Liver (tissue), 9 donors: Measurements from ENCODE around the gene ECI1. TPM values are rescaled to one million over a fixed set of nuclear protein-coding genes. Genes with fewer than 3 reads are reported as not detected.

Source experiments
- DNase-seq: peaks from one replicate; pipeline ENCODE4 v3.0.0-alpha.2; 2017; ENCODE audit warnings: low spot score
- H3K27ac ChIP-seq, 2 donors: one replicate each; pipeline ENCODE4 v1.7.0; 2013; ENCODE audit warnings: inconsistent platforms in 2 of 2, low read length in 2 of 2, control low read depth in 1 of 2, low read depth in 1 of 2, mild to moderate bottlenecking in 1 of 2
- H3K27me3 ChIP-seq, 4 donors: one replicate each; pipeline versions ENCODE4 v1.6.1 to v1.7.0; 2013; ENCODE audit warnings: low read length in 3 of 4, inconsistent platforms in 1 of 4, mild to moderate bottlenecking in 1 of 4, moderate library complexity in 1 of 4; ENCODE audit not compliant: control insufficient read depth in 4 of 4, insufficient read depth in 4 of 4
- H3K36me3 ChIP-seq, 4 donors: one replicate each; pipeline versions ENCODE4 v1.6.1 to v1.7.0; 2013; ENCODE audit warnings: low read length in 3 of 4, mild to moderate bottlenecking in 3 of 4, low read depth in 1 of 4, moderate library complexity in 1 of 4; ENCODE audit not compliant: control insufficient read depth in 4 of 4, insufficient read depth in 3 of 4
- H3K4me1 ChIP-seq, 4 donors: one replicate each; pipeline versions ENCODE4 v1.6.1 to v1.7.0; 2013; ENCODE audit warnings: low read length in 3 of 4, mild to moderate bottlenecking in 3 of 4, moderate library complexity in 1 of 4; ENCODE audit not compliant: control insufficient read depth in 4 of 4, insufficient read depth in 4 of 4
- H3K4me3 ChIP-seq, 3 donors: one replicate each; pipeline versions ENCODE4 v1.6.1 to v1.7.0; 2013; ENCODE audit warnings: low read length in 3 of 3, control low read depth in 1 of 3, low read depth in 1 of 3, mild to moderate bottlenecking in 1 of 3
- H3K9ac ChIP-seq, 2 donors: one replicate each; pipeline ENCODE4 v1.7.0; 2013; ENCODE audit warnings: low read length in 2 of 2, mild to moderate bottlenecking in 2 of 2, moderate library complexity in 2 of 2, control low read depth in 1 of 2, low read depth in 1 of 2
- H3K9me3 ChIP-seq, 4 donors: one replicate each; pipeline versions ENCODE4 v1.6.1 to v1.7.0; 2013; ENCODE audit warnings: low read length in 3 of 4; ENCODE audit not compliant: control insufficient read depth in 4 of 4
- CTCF ChIP-seq: fragments of 150-350 bp; IDR thresholded peaks from 2 replicates; pipeline ENCODE4 v1.5.1; 2017; ENCODE audit warnings: improper control_type of control experiment, low read depth, low read length; ENCODE audit not compliant: missing input control
- EGR1 ChIP-seq, 2 donors: IDR thresholded peaks; 2 replicates each; pipeline ENCODE4 v1.6.1; 2016 to 2018; ENCODE audit warnings: antibody characterized with exemption in 2 of 2, low read depth in 2 of 2
- FOXA1 ChIP-seq: IDR thresholded peaks from 2 replicates; pipeline ENCODE4 v1.6.1; 2016; ENCODE audit warnings: antibody characterized with exemption
- GABPA ChIP-seq, 2 donors: IDR thresholded peaks in 1 of 2; conservative IDR thresholded peaks in 1 of 2; 2 replicates each; pipeline ENCODE4 v1.6.1; 2016; ENCODE audit warnings: antibody characterized with exemption in 2 of 2, mild to moderate bottlenecking in 1 of 2, moderate library complexity in 1 of 2
- HNF4A ChIP-seq, 2 donors: conservative IDR thresholded peaks; 2 replicates each; pipeline ENCODE4 v1.6.1; 2016; ENCODE audit warnings: antibody characterized with exemption in 2 of 2, mild to moderate bottlenecking in 2 of 2
- HNF4G ChIP-seq: IDR thresholded peaks from 2 replicates; pipeline ENCODE4 v1.6.1; 2016; ENCODE audit warnings: antibody characterized with exemption
- JUND ChIP-seq, 2 donors: IDR thresholded peaks; 2 replicates each; pipeline ENCODE4 v1.6.1; 2016; ENCODE audit warnings: antibody characterized with exemption in 2 of 2
- MAX ChIP-seq: IDR thresholded peaks from 2 replicates; pipeline ENCODE4 v1.6.1; 2016; ENCODE audit warnings: antibody characterized with exemption
- NR2F2 ChIP-seq: IDR thresholded peaks from 2 replicates; pipeline ENCODE4 v1.6.1; 2016; ENCODE audit warnings: antibody characterized with exemption
- RAD21 ChIP-seq, 2 donors: IDR thresholded peaks; 2 replicates each; pipeline ENCODE4 v1.6.1; 2016; ENCODE audit warnings: antibody characterized with exemption in 2 of 2, mild to moderate bottlenecking in 2 of 2
- REST ChIP-seq: IDR thresholded peaks from 2 replicates; pipeline ENCODE4 v1.6.1; 2016; ENCODE audit warnings: antibody characterized with exemption, mild to moderate bottlenecking
- RXRA ChIP-seq, 2 donors: IDR thresholded peaks; 2 replicates each; pipeline ENCODE4 v1.6.1; 2017 to 2018; ENCODE audit warnings: antibody characterized with exemption in 2 of 2, mild to moderate bottlenecking in 1 of 2
- SP1 ChIP-seq: IDR thresholded peaks from 2 replicates; pipeline ENCODE4 v1.6.1; 2018; ENCODE audit warnings: antibody characterized with exemption, mild to moderate bottlenecking
- TAF1 ChIP-seq: conservative IDR thresholded peaks from 2 replicates; pipeline ENCODE4 v1.6.1; 2016; ENCODE audit warnings: antibody characterized with exemption, mild to moderate bottlenecking
- YY1 ChIP-seq: IDR thresholded peaks from 2 replicates; pipeline ENCODE4 v1.6.1; 2016; ENCODE audit warnings: antibody characterized with exemption, mild to moderate bottlenecking
- WGBS: extraction: QIAGEN DNeasy Blood & Tissue Kit; methylation state at CpG from one replicate; pipeline ENCODE4 v1.1.7; 2013; 5-methylcytosine and 5-hydroxymethylcytosine counted together
- polyA plus RNA-seq, 2 donors: library from polyadenylated mRNA; stranded (reverse) in 1 of 2; unstranded in 1 of 2; fragments of 200-250 nt in 1 of 2; fragments of >200 nt in 1 of 2; fragmentation: Nextera tagmentation in 1 of 2; extraction: Ambion mirVana in 1 of 2; gene quantifications; one replicate each; pipeline versions ENCODE4 v1.2.1 to v1.2.3, GENCODE V29; 2013 to 2015
- total RNA-seq, 2 donors: library from RNA; depleted of rRNA; stranded (reverse); fragments of >200 nt; gene quantifications; one replicate each; pipeline ENCODE4 v1.2.3, GENCODE V29; 2014
- TF ChIP-seq, protein P1 (sequence below): IDR thresholded peaks from 2 replicates; pipeline ENCODE4 v1.6.1; 2016; ENCODE audit warnings: antibody characterized with exemption
- TF ChIP-seq, protein P2 (sequence below): IDR thresholded peaks from 2 replicates; pipeline ENCODE4 v1.6.1; 2016; ENCODE audit warnings: antibody characterized with exemption
- donor health status: healthy.
- donor health status: healthy.
- donor health status: healthy.
- donor health status: healthy.
- donor health status: healthy.

ECI1 gene
- total and polyA plus RNA-seq, 4 donors = 36.8 to 107 (median 79.5) TPM

GRCh38 chr16:2270070-2270462, 18.7 kb upstream of the ECI1 start:
- H3K9ac ChIP-seq = no peak overlapping the region
- H3K27me3 ChIP-seq = no peaks in the 10 kb centered on the region
- peaks cover 11 to 30% (median 24%) of the 10 kb centered on the region in 4 donors for H3K4me1 ChIP-seq

More at GRCh38 chr16:2270070-2270462, 18.7 kb upstream of the ECI1 start:
- Histone ChIP-seq H3K9me3 (no peaks in the 10 kb centered on the region), H3K4me3 (no peak overlapping the region), H3K36me3 (no peaks in the 10 kb centered on the region), H3K27ac (no peak overlapping the region)
- no peak for DNase-seq
- TF ChIP-seq JUND (IDR thresholded peaks at IDR 0.05) (no peak), MAX (no peak), TAF1 (no peak), FOXA1 (no peak), REST (no peak), CTCF (no peak), YY1 (no peak), HNF4G (no peak), RXRA (IDR thresholded peaks at IDR 0.05) (no peak), EGR1 (IDR thresholded peaks at IDR 0.05; ENCODE audit: low read depth in 2 of 2) (no peak), GABPA (IDR thresholded peaks at IDR 0.05 in 1 of 2, conservative IDR thresholded peaks at IDR 0.05 in 1 of 2) (no peak), RAD21 (IDR thresholded peaks at IDR 0.05) (no peak), HNF4A (conservative IDR thresholded peaks at IDR 0.05) (no peak), NR2F2 (no peak), SP1 (no peak)
- TF ChIP-seq, protein P1, sequence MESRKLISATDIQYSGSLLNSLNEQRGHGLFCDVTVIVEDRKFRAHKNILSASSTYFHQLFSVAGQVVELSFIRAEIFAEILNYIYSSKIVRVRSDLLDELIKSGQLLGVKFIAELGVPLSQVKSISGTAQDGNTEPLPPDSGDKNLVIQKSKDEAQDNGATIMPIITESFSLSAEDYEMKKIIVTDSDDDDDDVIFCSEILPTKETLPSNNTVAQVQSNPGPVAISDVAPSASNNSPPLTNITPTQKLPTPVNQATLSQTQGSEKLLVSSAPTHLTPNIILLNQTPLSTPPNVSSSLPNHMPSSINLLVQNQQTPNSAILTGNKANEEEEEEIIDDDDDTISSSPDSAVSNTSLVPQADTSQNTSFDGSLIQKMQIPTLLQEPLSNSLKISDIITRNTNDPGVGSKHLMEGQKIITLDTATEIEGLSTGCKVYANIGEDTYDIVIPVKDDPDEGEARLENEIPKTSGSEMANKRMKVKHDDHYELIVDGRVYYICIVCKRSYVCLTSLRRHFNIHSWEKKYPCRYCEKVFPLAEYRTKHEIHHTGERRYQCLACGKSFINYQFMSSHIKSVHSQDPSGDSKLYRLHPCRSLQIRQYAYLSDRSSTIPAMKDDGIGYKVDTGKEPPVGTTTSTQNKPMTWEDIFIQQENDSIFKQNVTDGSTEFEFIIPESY = no peak
- TF ChIP-seq, protein P2, sequence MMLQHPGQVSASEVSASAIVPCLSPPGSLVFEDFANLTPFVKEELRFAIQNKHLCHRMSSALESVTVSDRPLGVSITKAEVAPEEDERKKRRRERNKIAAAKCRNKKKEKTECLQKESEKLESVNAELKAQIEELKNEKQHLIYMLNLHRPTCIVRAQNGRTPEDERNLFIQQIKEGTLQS = no peak
- 92% methylated on average over 9 of the region's 9 CpGs for WGBS
